SK-N-SH (cell line): ENCODE results near the gene ITGB3BP. TPM values are rescaled to one million over a fixed set of nuclear protein-coding genes. Genes with fewer than 3 reads are reported as not detected.
"Not testable (repeated sequence)": the region's sequence is repeated elsewhere in the genome, so short reads cannot be mapped to it uniquely, and the experiment has no call there.

ENCODE experiments used
- CTCF ChIA-PET: fragments of 300-600, 350-600 bp; formaldehyde crosslinking; extraction: SDS; loops from one replicate; lab custom pipeline; 2021; lab: Yijun Ruan, JAX
- POLR2A ChIA-PET: fragments of 350-600 bp; sonication (Branson Sonifier 250); formaldehyde crosslinking; extraction: SDS; loops from one replicate; lab custom pipeline; 2020; ENCODE audit warnings: antibody characterized with exemption, inconsistent platforms; lab: Yijun Ruan, JAX
- DNase-seq: peaks from one replicate; pipeline ENCODE4 v3.0.0; 2012
- H2AFZ ChIP-seq: fragments of 200-600 bp; sonication (generic); 2 replicates; pipeline ENCODE4 v1.8.1; 2016; ENCODE audit warnings: antibody characterized with exemption, mild to moderate bottlenecking, low read depth
- H3F3A ChIP-seq: fragments of 200-600 bp; sonication (generic); replicated peaks from 2 replicates; pipeline ENCODE3; 2016; ENCODE audit warnings: antibody characterized with exemption, mild to moderate bottlenecking; ENCODE audit not compliant: insufficient read depth
- H3K27ac ChIP-seq, 2 experiments: fragments of 200-500 bp in 1 of 2; fragments of 200-600 bp in 1 of 2; sonication (Bioruptor generic) in 1 of 2; sonication (generic), shearing (Covaris generic) in 1 of 2; 2 replicates each; pipeline versions ENCODE4 v1.5.1 to v1.6.1; 2014 to 2016; ENCODE audit warnings: low read depth in 2 of 2, inconsistent platforms in 1 of 2, low read length in 1 of 2, mild to moderate bottlenecking in 1 of 2, mixed read lengths in 1 of 2
- H3K27me3 ChIP-seq: fragments of 200-600 bp; sonication (generic), shearing (Covaris generic); 2 replicates; pipeline ENCODE4 v1.6.1; 2016; ENCODE audit warnings: mixed run types; ENCODE audit not compliant: insufficient read depth
- H3K36me3 ChIP-seq, 2 experiments: fragments of 200-500 bp in 1 of 2; fragments of 200-600 bp in 1 of 2; sonication (Bioruptor generic) in 1 of 2; sonication (generic) in 1 of 2; replicated peaks in 1 of 2; 2 replicates each; pipeline versions ENCODE3 to v1.5.1; 2014 to 2016; ENCODE audit warnings: low read length in 1 of 2, mild to moderate bottlenecking in 1 of 2; ENCODE audit not compliant: insufficient read depth in 2 of 2, control insufficient read depth in 1 of 2
- H3K4me1 ChIP-seq, 2 experiments: fragments of 200-500 bp in 1 of 2; fragments of 200-600 bp in 1 of 2; sonication (Bioruptor generic) in 1 of 2; sonication (generic), shearing (Covaris generic) in 1 of 2; 2 replicates each; pipeline versions ENCODE4 v1.5.1 to v1.6.1; 2014 to 2016; ENCODE audit warnings: low read depth in 1 of 2, low read length in 1 of 2, mixed run types in 1 of 2; ENCODE audit not compliant: insufficient read depth in 2 of 2, control insufficient read depth in 1 of 2
- H3K4me2 ChIP-seq: fragments of 200-600 bp; sonication (generic), shearing (Covaris generic); 2 replicates; pipeline ENCODE4 v1.6.1; 2017; ENCODE audit warnings: mixed run types
- H3K4me3 ChIP-seq, 2 experiments: fragments of 200-500 bp in 1 of 2; fragments of 200-600 bp in 1 of 2; sonication (Bioruptor generic) in 1 of 2; sonication (generic), shearing (Covaris generic) in 1 of 2; 2 replicates each; pipeline versions ENCODE4 v1.5.1 to v1.8.1; 2014 to 2016; ENCODE audit warnings: low read depth in 2 of 2, inconsistent platforms in 1 of 2, low read length in 1 of 2, mild to moderate bottlenecking in 1 of 2, mixed read lengths in 1 of 2, moderate library complexity in 1 of 2
- H3K79me2 ChIP-seq: fragments of 200-600 bp; sonication (generic); 2 replicates; pipeline ENCODE4 v1.8.1; 2017; ENCODE audit warnings: mild to moderate bottlenecking; ENCODE audit not compliant: insufficient read depth
- H3K9ac ChIP-seq: fragments of 200-600 bp; sonication (generic); 2 replicates; pipeline ENCODE4 v1.6.1; 2017; ENCODE audit warnings: mixed run types
- H3K9me2 ChIP-seq: fragments of 200-600 bp; sonication (generic); 2 replicates; pipeline ENCODE4 v1.6.1; 2017; ENCODE audit warnings: mixed run types
- H3K9me3 ChIP-seq: fragments of 200-600 bp; sonication (generic); 2 replicates; pipeline ENCODE4 v1.6.1; 2017; ENCODE audit warnings: mixed run types, mild to moderate bottlenecking, moderate library complexity
- H4K20me1 ChIP-seq: fragments of 200-600 bp; sonication (generic); 2 replicates; pipeline ENCODE4 v1.6.1; 2017; ENCODE audit warnings: mild to moderate bottlenecking, mixed run types; ENCODE audit not compliant: insufficient read depth
- CHD2 ChIP-seq: fragments of 150-350 bp; IDR thresholded peaks from 2 replicates; pipeline ENCODE4 v1.6.1; 2018; ENCODE audit warnings: low read length; ENCODE audit not compliant: partially characterized antibody
- ELF1 ChIP-seq: IDR thresholded peaks from 2 replicates; pipeline ENCODE4 v1.4.0; 2012
- EP300 ChIP-seq, 2 experiments: IDR thresholded peaks; 2 replicates each; pipeline versions ENCODE4 v1.4.0 to v1.6.1; 2012; ENCODE audit warnings: borderline replicate concordance in 1 of 2, low read depth in 1 of 2, low read length in 1 of 2
- FOXM1 ChIP-seq: IDR thresholded peaks from 2 replicates; pipeline ENCODE4 v1.4.0; 2012; ENCODE audit warnings: low read depth, mild to moderate bottlenecking
- GABPA ChIP-seq: IDR thresholded peaks from 2 replicates; pipeline ENCODE4 v1.4.0; 2012; ENCODE audit warnings: low read depth, mild to moderate bottlenecking
- JUND ChIP-seq: IDR thresholded peaks from 2 replicates; pipeline ENCODE4 v1.4.0; 2012
- MAX ChIP-seq: IDR thresholded peaks from 2 replicates; pipeline ENCODE4 v1.4.0; 2012; ENCODE audit warnings: low read depth
- MXI1 ChIP-seq: IDR thresholded peaks from 2 replicates; pipeline ENCODE4 v1.6.1; 2012; ENCODE audit warnings: mild to moderate bottlenecking, low read depth, low read length, improper control_type of control experiment
- NRF1 ChIP-seq: IDR thresholded peaks from 2 replicates; pipeline ENCODE4 v1.6.1; 2012; ENCODE audit warnings: low read depth, mild to moderate bottlenecking, low read length
- PBX3 ChIP-seq: IDR thresholded peaks from 2 replicates; pipeline ENCODE4; 2012
- POLR2AphosphoS5 ChIP-seq: IDR thresholded peaks from 2 replicates; pipeline ENCODE4 v1.6.1; 2012; ENCODE audit warnings: low read depth, low read length
- RAD21 ChIP-seq: IDR thresholded peaks from 2 replicates; pipeline ENCODE4 v1.6.1; 2012; ENCODE audit warnings: mild to moderate bottlenecking, low read length
- REST ChIP-seq: IDR thresholded peaks from 2 replicates; pipeline ENCODE4 v1.6.1; 2012; ENCODE audit warnings: mild to moderate bottlenecking, low read depth, low read length, moderate library complexity
- RFX5 ChIP-seq: IDR thresholded peaks from 2 replicates; pipeline ENCODE4 v1.6.1; 2012; ENCODE audit warnings: mild to moderate bottlenecking, improper control_type of control experiment, low read length
- RXRA ChIP-seq: IDR thresholded peaks from 2 replicates; pipeline ENCODE4 v1.4.0; 2012; ENCODE audit warnings: low read depth, mild to moderate bottlenecking, borderline replicate concordance
- SIN3A ChIP-seq: IDR thresholded peaks from 2 replicates; pipeline ENCODE4 v1.6.1; 2012; ENCODE audit warnings: low read depth, mild to moderate bottlenecking, low read length, moderate library complexity, borderline replicate concordance
- TAF1 ChIP-seq: IDR thresholded peaks from 2 replicates; pipeline ENCODE4 v1.6.1; 2012; ENCODE audit warnings: low read depth, mild to moderate bottlenecking, low read length, moderate library complexity, borderline replicate concordance
- TCF12 ChIP-seq: IDR thresholded peaks from 2 replicates; pipeline ENCODE4 v1.4.0; 2012
- TEAD4 ChIP-seq: IDR thresholded peaks from 2 replicates; pipeline ENCODE4 v1.4.0; 2012; ENCODE audit warnings: mild to moderate bottlenecking, borderline replicate concordance; ENCODE audit not compliant: insufficient read depth
- USF1 ChIP-seq: IDR thresholded peaks from 2 replicates; pipeline ENCODE4 v1.4.0; 2012; ENCODE audit warnings: low read depth, borderline replicate concordance
- YY1 ChIP-seq: IDR thresholded peaks from 2 replicates; pipeline ENCODE4 v1.4.0; 2012; ENCODE audit warnings: low read depth, mild to moderate bottlenecking
- WGBS: methylation state at CpG from one replicate; pipeline ENCODE4 v1.1.6; 2017; ENCODE audit warnings: low lambda C conversion rate; 5-methylcytosine and 5-hydroxymethylcytosine counted together
- polyA plus RNA-seq, 3 experiments: library from polyadenylated mRNA; depleted of rRNA; stranded (reverse); fragments of >200 nt; gene quantifications; 2 replicates each; pipeline ENCODE4 v1.2.3, GENCODE V29; 2012

The ITGB3BP gene
- 9.9 and 12.8 TPM in 2 replicates for polyA plus RNA-seq (2012; rRNA removed)
- 14.4 and 20.2 TPM in 2 replicates for polyA plus RNA-seq (2012; cell fraction: cytosol; rRNA removed)
- 9.7 and 14.1 TPM in 2 replicates for polyA plus RNA-seq (2012; cell fraction: nucleus; rRNA removed)

- TF ChIP-seq MAX (peak; percentile 95), RAD21 (no peak), ELF1 (peak; percentile 93), TAF1 (peak; percentile 81), RXRA (no peak), FOXM1 (peak; percentile 62; the same call in 1 of the 2 replicates), MXI1 (peak; percentile 97), EP300 (IDR thresholded peaks at IDR 0.05; ENCODE audit: borderline replicate concordance in 1 of 2, low read depth in 1 of 2, low read length in 1 of 2) (peak; percentile 24 to 29; a peak in 1 of 4 replicates), NRF1 (no peak), YY1 (peak; percentile 62; the same call in 1 of the 2 replicates), REST (peak; percentile 84), TEAD4 (0 out of 2 replicates have a peak, but pooled peaks have one; percentile 24), TCF12 (peak; percentile 41; the same call in 1 of the 2 replicates), JUND (peak; percentile 20; the same call in 1 of the 2 replicates), RFX5 (0 out of 2 replicates have a peak, but pooled peaks have one; percentile 10), USF1 (peak; percentile 60; the same call in 1 of the 2 replicates), GABPA (peak; percentile 93), SIN3A (no peak; the same call in 1 of the 2 replicates), PBX3 (peak; percentile 15; the same call in 1 of the 2 replicates), CHD2 (peak; percentile 70), POLR2AphosphoS5 (peak; percentile 61)
- Histone ChIP-seq H3K27me3 (no peaks in the 10 kb centered on the region), H4K20me1 (no peaks in the 10 kb centered on the region), H3K79me2 (peaks cover 43% of the 10 kb centered on the region), H3K36me3 (peaks cover 2 to 16% of the 10 kb centered on the region in 2 experiments), H3F3A (peaks cover 18% of the 10 kb centered on the region), H2AFZ (peak within 1 kb of the TSS; percentile 91), H3K4me2 (peak within 1 kb of the TSS; percentile 92), H3K27ac (peak within 1 kb of the TSS; percentile 97 to 99), H3K4me3 (peak within 1 kb of the TSS; percentile 91 to 94), H3K9ac (peak within 1 kb of the TSS; percentile 87), H3K9me2 (no peaks in the 10 kb centered on the region), H3K9me3 (no peaks in the 10 kb centered on the region), H3K4me1 (peaks cover 9 to 11% of the 10 kb centered on the region in 2 experiments; a peak in 3 of 4 replicates)
- CTCF ChIA-PET: interaction anchor here (0.9 to 1.6 kb wide), 3 partner anchors 16 to 196 kb away, joined by 3 to 7 read pairs (median 6); no protein-coding TSS in a partner anchor
- peak; percentile 79 for DNase-seq
- WGBS: under 1% methylated on average over 33 of the region's 50 CpGs
- POLR2A ChIA-PET: interaction anchor here (1.2 kb wide), 1 partner anchor 16 kb away, joined by 3 read pairs; no protein-coding TSS in a partner anchor
These were observed at the start of gene ITGB3BP, which contains the start of gene EFCAB7 for GRCh38 chr1:63522891-63523728. Gene ITGB3BP (minus strand): TSS chr1:63523225. CDS start chr1:63523133, 92 bp downstream. Gene EFCAB7 (plus strand): TSS chr1:63523525. CDS start chr1:63525573, 2,048 bp downstream.

- H3K36me3 ChIP-seq, DNase-seq, H3K4me3 ChIP-seq, H3K27me3 ChIP-seq, POLR2A ChIA-PET, H3K4me2 ChIP-seq, H3K79me2 ChIP-seq, H3K9me3 ChIP-seq, H3K4me1 ChIP-seq, CTCF ChIA-PET, H3K9me2 ChIP-seq, H3K9ac ChIP-seq, H3F3A ChIP-seq, H3K27ac ChIP-seq, H2AFZ ChIP-seq, H4K20me1 ChIP-seq: not testable (repeated sequence)
- WGBS: 94% methylated on average over 8 of the region's 8 CpGs
These were observed 49.7 kb upstream of the ITGB3BP start for GRCh38 chr1:63572686-63573085.
